WTC11 (cell line): Measurements from ENCODE around the gene FOXK1.

Experiments
- CTCF ChIP-seq: fragments of 200-600 bp; IDR thresholded peaks from 2 replicates; pipeline ENCODE4 v1.8.0; 2022; ENCODE audit warnings: antibody characterized with exemption
- USF2 ChIP-seq: sonication (generic); formaldehyde crosslinking; IDR thresholded peaks from 2 replicates; pipeline ENCODE4 v1.8.1; 2023; ENCODE audit warnings: mild to moderate bottlenecking, missing genetic modification reagents, moderate library complexity

GRCh38 chr7:4729266-4729665 is 47.2 kb downstream of the FOXK1 start:
- TF ChIP-seq CTCF: no peak
- no peak for TF ChIP-seq USF2 (CRISPR knock-in tag)
